Measurements from ENCODE around the gene SLC22A23. TPM values are rescaled to one million over a fixed set of nuclear protein-coding genes. Genes with fewer than 3 reads are reported as not detected.

The SLC22A23 gene
- total RNA-seq, 1 experiment from 2014 or later = 5.7 TPM

GRCh38 chr6:3348821-3349220 lies 108.0 kb downstream of the SLC22A23 start:
- no TSS peak for BruUV-seq (replicated peaks)
- POLR2A ChIA-PET (ENCODE audit: unreplicated experiment) = no interaction called here

GRCh38 chr6:3347826-3348225 lies 109.0 kb downstream of the SLC22A23 start:
- TF ChIP-seq CTCF (conservative IDR thresholded peaks at IDR 0.05; ENCODE audit: low read depth, low read length) (no peak), EZH2 (IDR thresholded peaks at IDR 0.05; ENCODE audit: low read length, unreplicated experiment) (no peak), EZH2phosphoT487 (IDR thresholded peaks at IDR 0.05; ENCODE audit: borderline replicate concordance, low read length) (no peak)
- Histone ChIP-seq H3F3A (ENCODE audit: low read length, unreplicated experiment) (no peaks in the 10 kb centered on the region), H3K4me2 (ENCODE audit: low read length) (no peak overlapping the region), H3K36me3 (ENCODE audit: low read depth, low read length) (no peaks in the 10 kb centered on the region), H3K9me2 (replicated peaks; ENCODE audit: low read length) (no peaks in the 10 kb centered on the region), H3K4me1 (ENCODE audit: insufficient read depth, low read length) (no peaks in the 10 kb centered on the region), H3K4me3 (ENCODE audit: low read length) (no peak overlapping the region), H3K9ac (ENCODE audit: low read length) (no peak overlapping the region), H4K20me1 (ENCODE audit: low read length) (no peaks in the 10 kb centered on the region), H3K9me3 (ENCODE audit: low read length) (no peaks in the 10 kb centered on the region), H3K79me2 (ENCODE audit: low read length) (no peaks in the 10 kb centered on the region), H2AFZ (ENCODE audit: low read length) (no peak overlapping the region), H3K27me3 (ENCODE audit: low read length) (no peaks in the 10 kb centered on the region), H3K27ac (ENCODE audit: low read length) (no peak overlapping the region)
- no TSS peak for BruUV-seq (replicated peaks)
- POLR2A ChIA-PET (ENCODE audit: unreplicated experiment) = no interaction called here
- DNase-seq (no peak), ATAC-seq (no peak)
- CTCF ChIA-PET = no interaction called here
- intact Hi-C loops (cut with micrococcal nuclease) = no loop called here

More at GRCh38 chr6:3348821-3349220, 108.0 kb downstream of the SLC22A23 start:
- no peaks in the 10 kb centered on the region for H3K9me2 ChIP-seq (replicated peaks; ENCODE audit: low read length)
- no peaks in the 10 kb centered on the region for H3K4me1 ChIP-seq (ENCODE audit: insufficient read depth, low read length)
- no peak overlapping the region for H3K4me2 ChIP-seq (ENCODE audit: low read length)
- no peaks in the 10 kb centered on the region for H3F3A ChIP-seq (ENCODE audit: low read length, unreplicated experiment)
- no peak for DNase-seq
- no peak overlapping the region for H2AFZ ChIP-seq (ENCODE audit: low read length)
- no peak overlapping the region for H3K27ac ChIP-seq (ENCODE audit: low read length)
- no peak for ATAC-seq
- no peaks in the 10 kb centered on the region for H3K9me3 ChIP-seq (ENCODE audit: low read length)
- CTCF ChIA-PET = no interaction called here
- H3K4me3 ChIP-seq (ENCODE audit: low read length) = no peak overlapping the region
- no peaks in the 10 kb centered on the region for H4K20me1 ChIP-seq (ENCODE audit: low read length)
- TF ChIP-seq CTCF (conservative IDR thresholded peaks at IDR 0.05; ENCODE audit: low read depth, low read length) (no peak), EZH2phosphoT487 (IDR thresholded peaks at IDR 0.05; ENCODE audit: borderline replicate concordance, low read length) (no peak), EZH2 (IDR thresholded peaks at IDR 0.05; ENCODE audit: low read length, unreplicated experiment) (no peak)
- H3K9ac ChIP-seq (ENCODE audit: low read length) = no peak overlapping the region
- H3K27me3 ChIP-seq (ENCODE audit: low read length) = no peaks in the 10 kb centered on the region
- H3K79me2 ChIP-seq (ENCODE audit: low read length) = no peaks in the 10 kb centered on the region
- intact Hi-C loops (cut with micrococcal nuclease) = no loop called here
- no peaks in the 10 kb centered on the region for H3K36me3 ChIP-seq (ENCODE audit: low read depth, low read length)

GRCh38 chr6:3347247-3347646 lies 109.6 kb downstream of the SLC22A23 start:
- no peak overlapping the region for H3K4me3 ChIP-seq (ENCODE audit: low read length)
- H3K27ac ChIP-seq (ENCODE audit: low read length) = no peak overlapping the region
- CTCF ChIA-PET = no interaction called here
- POLR2A ChIA-PET (ENCODE audit: unreplicated experiment) = no interaction called here
- ATAC-seq (no peak), DNase-seq (no peak)
- no peak overlapping the region for H3K4me2 ChIP-seq (ENCODE audit: low read length)
- H3F3A ChIP-seq (ENCODE audit: low read length, unreplicated experiment) = no peaks in the 10 kb centered on the region
- H3K9me3 ChIP-seq (ENCODE audit: low read length) = no peaks in the 10 kb centered on the region
- no TSS peak for BruUV-seq (replicated peaks)
- no peaks in the 10 kb centered on the region for H3K79me2 ChIP-seq (ENCODE audit: low read length)
- H2AFZ ChIP-seq (ENCODE audit: low read length) = no peak overlapping the region
- no peaks in the 10 kb centered on the region for H4K20me1 ChIP-seq (ENCODE audit: low read length)
- H3K4me1 ChIP-seq (ENCODE audit: insufficient read depth, low read length) = no peaks in the 10 kb centered on the region
- no peak overlapping the region for H3K9ac ChIP-seq (ENCODE audit: low read length)
- TF ChIP-seq EZH2phosphoT487 (IDR thresholded peaks at IDR 0.05; ENCODE audit: borderline replicate concordance, low read length) (no peak), EZH2 (IDR thresholded peaks at IDR 0.05; ENCODE audit: low read length, unreplicated experiment) (no peak), CTCF (conservative IDR thresholded peaks at IDR 0.05; ENCODE audit: low read depth, low read length) (no peak)
- intact Hi-C loops (cut with micrococcal nuclease) = no loop called here
- no peaks in the 10 kb centered on the region for H3K36me3 ChIP-seq (ENCODE audit: low read depth, low read length)
- no peaks in the 10 kb centered on the region for H3K9me2 ChIP-seq (replicated peaks; ENCODE audit: low read length)
- no peaks in the 10 kb centered on the region for H3K27me3 ChIP-seq (ENCODE audit: low read length)

Data from PC-3 (cell line).